Stomach (tissue), 4 donors: ENCODE measurements around the gene MALT1.

Experiments
- EP300 ChIP-seq: sonication (generic); formaldehyde crosslinking; IDR thresholded peaks from one replicate; pipeline ENCODE4 v1.6.1; 2017; ENCODE audit warnings: antibody characterized with exemption
- TF ChIP-seq, protein P1 (sequence below), 7 experiments: fragments of 450-650 bp in 4 of 7; fragments of 200-600 bp in 3 of 7; sonication (generic) in 3 of 7; IDR thresholded peaks; one replicate each; pipeline ENCODE4 v1.5.1; 2016 to 2019; ENCODE audit warnings: antibody characterized with exemption in 7 of 7, control low read depth in 2 of 7, mild to moderate bottlenecking in 1 of 7

DNA sequence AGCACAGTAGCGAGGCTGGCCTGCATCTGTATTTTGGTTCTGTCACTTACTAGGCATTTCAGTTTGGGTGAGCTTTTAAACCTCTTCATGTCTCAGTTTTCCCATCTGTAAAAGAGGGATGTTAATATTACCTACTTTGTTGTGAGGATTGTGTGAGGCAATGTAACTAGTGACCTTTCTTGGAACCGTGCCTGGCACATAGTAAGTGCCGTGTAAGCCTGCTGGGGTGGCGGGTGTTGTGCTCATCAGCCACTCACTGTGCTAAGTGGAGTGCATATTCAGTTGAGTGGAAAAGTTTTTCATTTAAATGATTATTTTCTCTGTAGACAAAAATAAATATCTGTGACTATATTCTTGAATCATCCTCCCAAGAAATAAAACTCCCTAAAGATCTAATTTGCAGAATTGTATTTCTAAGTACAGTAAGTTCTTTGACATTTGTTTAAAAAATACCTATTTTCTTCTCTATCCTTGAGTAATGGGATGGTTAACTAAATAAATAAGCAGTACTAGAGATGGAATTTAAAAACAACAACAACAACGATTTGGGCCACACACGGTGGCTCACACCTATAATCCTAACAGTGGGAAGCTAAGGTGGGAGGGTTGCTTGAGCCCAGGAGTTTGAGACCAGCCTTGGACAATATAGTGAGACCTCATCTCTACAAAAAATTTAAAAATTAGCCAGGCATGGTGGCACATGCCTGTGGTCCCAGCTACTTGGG lies 56.7 kb downstream of the MALT1 start:
- TF ChIP-seq, protein P1, sequence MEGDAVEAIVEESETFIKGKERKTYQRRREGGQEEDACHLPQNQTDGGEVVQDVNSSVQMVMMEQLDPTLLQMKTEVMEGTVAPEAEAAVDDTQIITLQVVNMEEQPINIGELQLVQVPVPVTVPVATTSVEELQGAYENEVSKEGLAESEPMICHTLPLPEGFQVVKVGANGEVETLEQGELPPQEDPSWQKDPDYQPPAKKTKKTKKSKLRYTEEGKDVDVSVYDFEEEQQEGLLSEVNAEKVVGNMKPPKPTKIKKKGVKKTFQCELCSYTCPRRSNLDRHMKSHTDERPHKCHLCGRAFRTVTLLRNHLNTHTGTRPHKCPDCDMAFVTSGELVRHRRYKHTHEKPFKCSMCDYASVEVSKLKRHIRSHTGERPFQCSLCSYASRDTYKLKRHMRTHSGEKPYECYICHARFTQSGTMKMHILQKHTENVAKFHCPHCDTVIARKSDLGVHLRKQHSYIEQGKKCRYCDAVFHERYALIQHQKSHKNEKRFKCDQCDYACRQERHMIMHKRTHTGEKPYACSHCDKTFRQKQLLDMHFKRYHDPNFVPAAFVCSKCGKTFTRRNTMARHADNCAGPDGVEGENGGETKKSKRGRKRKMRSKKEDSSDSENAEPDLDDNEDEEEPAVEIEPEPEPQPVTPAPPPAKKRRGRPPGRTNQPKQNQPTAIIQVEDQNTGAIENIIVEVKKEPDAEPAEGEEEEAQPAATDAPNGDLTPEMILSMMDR (IDR thresholded peaks at IDR 0.05): no peak
- TF ChIP-seq EP300: no peak
